ENCODE data around the gene APPBP2.
"Not testable (repeated sequence)": the region's sequence is repeated elsewhere in the genome, so short reads cannot be mapped to it uniquely, and the experiment has no call there.

The APPBP2 gene

GRCh38 chr17:60525685-60526514, at the start of gene APPBP2:
APPBP2 (minus strand) TSS chr17:60526242; CDS start chr17:60525931, 311 bp downstream.
- DNase-seq = peak; percentile 78

GRCh38 chr17:60573236-60574051, 47.4 kb upstream of the APPBP2 start:
- DNase-seq = no peak

DNA sequence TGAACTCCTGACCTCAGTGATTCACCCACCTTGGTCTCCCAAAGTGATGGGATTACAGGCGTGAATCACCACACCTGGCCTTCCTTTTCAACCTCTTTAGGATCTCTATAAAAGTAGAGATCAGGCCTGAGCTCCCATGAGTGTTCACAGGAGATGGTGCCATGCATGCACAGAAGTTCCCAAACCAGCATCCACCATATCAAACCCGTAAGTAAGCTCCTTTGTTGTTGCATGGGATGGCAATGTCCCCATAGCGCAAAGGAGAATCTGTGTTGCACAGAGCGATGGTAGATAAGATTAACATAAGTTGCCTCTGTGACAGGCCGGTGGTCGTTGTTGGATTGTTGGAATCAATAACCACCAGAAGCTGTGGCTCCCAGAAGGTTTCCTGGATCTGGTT, 39.2 kb upstream of the APPBP2 start:
- no peak for DNase-seq

- no peak for DNase-seq
Measured at GRCh38 chr17:60563743-60564142, 37.7 kb upstream of the APPBP2 start.

DNA sequence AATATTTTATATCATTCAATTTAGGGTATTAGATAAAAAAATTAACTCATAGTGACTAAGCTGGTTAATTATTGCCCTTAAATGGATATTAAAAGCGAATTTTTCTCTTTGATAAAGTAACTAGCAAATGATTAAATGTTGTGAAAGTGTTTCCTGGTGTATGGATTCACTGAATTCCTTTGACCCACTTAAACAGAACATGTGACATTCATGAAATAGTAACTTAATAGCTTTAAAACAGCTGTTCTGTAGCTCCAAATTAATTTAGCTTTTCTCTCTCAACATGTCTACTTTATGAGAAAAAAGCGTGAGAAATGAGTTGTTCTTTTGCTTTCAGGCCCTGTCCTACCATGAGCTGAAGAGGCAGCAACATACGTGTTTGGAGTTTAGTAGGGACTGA, 36.4 kb upstream of the APPBP2 start:
- DNase-seq = no peak

DNA sequence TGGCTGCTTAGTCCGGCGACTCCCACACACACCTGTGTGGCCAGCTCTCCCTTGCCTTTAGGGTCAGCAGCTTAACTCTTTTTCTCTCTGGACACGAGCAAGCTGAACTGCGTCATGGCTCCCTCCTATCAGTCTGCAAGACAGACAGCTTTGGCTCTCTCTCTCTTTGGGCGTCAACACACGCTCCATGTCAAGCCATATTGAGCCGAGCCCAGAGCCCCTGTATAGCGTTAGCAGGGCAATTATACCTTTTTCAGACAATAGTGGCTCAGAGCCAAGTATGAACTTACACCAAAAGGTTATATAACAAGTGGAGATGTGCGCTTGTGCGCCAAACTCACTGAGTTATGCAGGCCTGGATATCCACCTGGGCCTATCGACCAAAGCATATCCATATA, 34.8 kb upstream of the APPBP2 start:
- no peak for DNase-seq

- no peak for DNase-seq
Measured at GRCh38 chr17:60559995-60560859, 34.2 kb upstream of the APPBP2 start.

DNA sequence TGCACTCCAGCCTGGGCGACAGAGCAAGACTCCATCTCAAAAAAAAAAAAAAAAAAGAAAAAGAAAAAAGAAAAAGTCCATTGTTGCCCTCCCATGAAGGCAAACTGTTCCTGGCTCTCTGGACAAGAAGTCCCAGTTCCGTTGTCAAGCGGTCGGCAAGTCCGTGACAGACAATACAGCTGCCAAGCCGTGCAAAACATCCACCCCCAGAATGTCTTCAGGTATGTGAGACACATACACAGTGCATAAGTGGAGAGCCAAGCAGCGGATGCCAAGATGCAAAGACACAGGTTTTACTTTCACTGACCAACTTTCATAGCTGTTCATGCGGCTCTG, 33.6 kb upstream of the APPBP2 start:
- DNase-seq = no peak

DNA sequence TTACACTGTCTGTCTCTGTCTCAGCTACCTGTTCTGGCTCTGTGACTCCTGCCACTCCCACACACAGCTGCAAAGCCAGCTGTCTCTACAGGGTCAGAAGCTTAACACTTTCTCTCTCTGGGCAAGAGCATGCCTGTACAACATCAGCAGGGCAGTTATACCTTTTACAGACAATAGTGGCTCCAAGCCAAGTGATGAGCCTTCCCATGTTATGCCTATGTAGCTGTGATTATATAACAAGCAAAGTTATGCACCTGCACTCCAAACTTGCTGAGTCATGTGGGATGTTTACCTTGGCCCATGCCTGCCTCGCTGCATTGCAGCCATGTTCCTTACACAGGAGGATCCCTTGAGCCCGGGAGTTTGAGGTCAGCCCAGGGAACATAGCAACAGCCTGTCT, 31.8 kb upstream of the APPBP2 start:
- DNase-seq = no peak

- no peak for DNase-seq
Measured at GRCh38 chr17:60555786-60556185, 29.7 kb upstream of the APPBP2 start.

GRCh38 chr17:60554377-60554788, 28.3 kb upstream of the APPBP2 start:
- no peak for DNase-seq

GRCh38 chr17:60552255-60552654, 26.2 kb upstream of the APPBP2 start:
- DNase-seq = not testable (repeated sequence)

DNA sequence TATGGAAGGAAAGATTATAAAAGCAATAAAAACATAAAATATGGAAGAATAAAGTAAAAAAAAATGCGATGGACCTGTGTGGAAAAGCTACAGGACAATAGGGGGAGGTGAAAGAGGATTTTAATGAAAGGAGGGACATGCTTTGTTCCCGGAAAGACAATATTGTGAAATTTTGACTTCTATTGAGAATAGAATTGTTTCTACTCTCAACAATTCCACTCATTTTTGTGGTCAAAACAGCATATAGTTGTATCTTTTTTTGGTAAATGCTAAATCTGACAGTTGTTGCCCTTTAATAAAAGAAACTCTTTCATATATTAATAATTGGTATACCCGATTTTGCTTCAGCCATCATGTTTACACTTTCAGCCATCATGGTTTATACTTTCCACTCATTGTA, 22.9 kb upstream of the APPBP2 start:
- no peak for DNase-seq

- no peak for DNase-seq
Measured at GRCh38 chr17:60545465-60546191, 19.6 kb upstream of the APPBP2 start.

GRCh38 chr17:60542071-60542470, 16.0 kb upstream of the APPBP2 start:
- DNase-seq = no peak

DNA sequence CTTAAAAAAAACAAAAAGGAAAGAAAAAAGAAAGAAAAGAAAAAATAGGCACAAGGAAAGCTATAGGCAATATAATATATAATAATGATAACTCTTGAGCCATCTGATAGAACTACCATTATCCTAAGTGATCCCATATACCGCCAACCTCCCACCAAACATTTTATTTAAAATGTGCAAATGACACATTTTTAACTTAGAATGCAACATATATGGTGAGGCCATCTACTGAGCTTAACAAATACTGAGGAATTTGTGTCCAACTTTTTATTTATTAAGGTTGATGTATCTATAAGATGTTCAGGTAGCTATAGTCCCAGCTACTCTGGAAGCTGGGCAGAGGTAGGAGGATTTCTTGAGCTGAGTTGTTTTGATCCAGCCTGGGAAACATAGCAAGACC, 14.4 kb upstream of the APPBP2 start:
- no peak for DNase-seq

- no peak for DNase-seq
Measured at GRCh38 chr17:60539807-60540206, 13.8 kb upstream of the APPBP2 start.

GRCh38 chr17:60538726-60539125, 12.7 kb upstream of the APPBP2 start:
- DNase-seq = no peak

DNA sequence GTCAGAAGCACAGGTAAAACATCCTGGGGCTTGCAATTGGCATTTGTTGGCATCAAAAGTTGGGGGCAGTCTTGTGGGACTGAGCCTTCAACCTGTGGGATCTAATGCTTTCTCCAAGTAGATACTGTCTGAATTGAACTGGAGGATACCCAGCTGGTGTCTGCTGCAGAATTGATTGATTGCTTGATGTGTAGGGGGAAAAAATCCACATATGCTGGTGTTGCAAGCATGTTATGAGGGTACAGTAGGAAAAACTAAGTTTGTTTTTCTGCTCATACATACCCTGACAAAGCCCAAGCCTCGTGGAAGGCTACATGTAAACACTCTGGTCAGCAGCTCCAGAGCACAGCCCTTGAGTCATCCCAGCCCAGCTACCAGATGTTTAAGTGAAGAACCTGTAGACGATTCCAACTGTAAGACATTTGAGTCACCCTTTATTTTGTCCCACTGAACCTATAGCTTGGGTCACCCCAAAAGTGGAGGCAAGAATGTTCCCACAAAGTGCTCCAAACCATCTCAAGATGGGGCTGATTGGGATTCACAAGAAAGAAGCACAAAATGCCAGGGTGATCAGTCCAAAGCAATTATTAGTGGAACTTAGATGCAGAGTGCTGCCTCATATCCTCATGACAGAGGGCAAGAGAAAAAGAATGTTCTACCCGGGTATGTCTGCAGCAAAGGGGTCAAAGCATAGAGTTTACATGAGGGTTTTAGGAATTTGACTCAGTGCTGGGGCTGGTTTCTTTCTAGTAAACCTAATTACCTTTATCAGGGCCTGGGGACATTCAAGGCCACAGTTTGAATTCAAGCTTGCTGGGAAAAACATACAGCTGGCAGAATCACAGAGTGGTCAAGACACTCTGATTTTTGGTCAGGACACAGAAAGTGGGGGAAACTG, 9.6 kb upstream of the APPBP2 start:
- DNase-seq = no peak

DNA sequence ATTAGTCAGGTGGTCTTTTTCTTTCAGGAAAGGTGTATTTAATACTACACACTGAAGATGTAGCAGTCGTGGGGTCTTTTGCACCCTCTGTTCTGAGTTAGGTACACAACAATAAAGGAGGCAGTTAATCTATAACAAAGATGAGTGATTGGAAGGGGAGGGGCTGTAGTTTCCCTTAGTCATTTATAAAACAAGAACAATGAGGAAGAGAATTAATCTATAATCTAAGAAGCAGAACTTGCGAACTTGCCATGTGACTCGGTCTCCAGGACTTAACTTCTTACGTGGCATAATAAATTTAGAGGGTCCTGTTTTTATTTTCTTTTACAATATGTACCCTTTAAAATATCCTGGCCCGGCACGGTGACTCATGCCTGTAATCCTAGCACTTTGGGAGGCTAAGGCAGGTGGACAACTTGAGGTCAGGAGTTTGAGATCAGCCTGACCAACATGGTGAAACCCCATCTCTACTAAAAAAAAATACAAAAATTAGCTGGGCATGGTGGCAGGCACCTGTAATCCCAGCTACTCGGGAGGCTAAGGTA, 8.6 kb upstream of the APPBP2 start:
- DNase-seq = no peak

DNA sequence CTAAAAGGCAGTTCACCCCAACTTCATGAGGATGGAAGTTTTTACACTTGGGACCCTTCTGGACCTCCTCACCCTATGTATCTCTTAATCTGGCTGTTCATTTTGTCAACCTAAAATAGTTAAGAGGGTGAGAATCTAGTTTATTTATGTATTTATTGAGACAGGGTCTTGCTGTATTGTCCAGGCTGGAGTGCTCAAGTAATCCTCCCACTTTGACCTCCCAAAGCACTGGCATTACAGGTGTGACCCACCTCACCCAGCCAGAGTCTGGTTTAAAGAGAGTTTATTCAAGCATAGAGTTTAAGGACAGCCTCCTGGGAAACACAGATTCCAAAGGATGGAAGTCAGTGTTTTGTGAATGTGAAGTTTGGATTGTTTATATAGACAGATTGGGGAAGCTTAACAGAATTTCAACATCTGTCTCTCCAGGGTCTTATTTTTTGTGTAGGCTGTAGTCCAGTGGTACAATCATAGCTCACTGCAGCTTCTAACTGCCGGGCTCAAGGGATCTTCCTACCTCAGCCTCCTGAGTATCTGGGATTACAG, 8.0 kb upstream of the APPBP2 start:
- no peak for DNase-seq
